ENCODE results near the gene ZAR1. TPM values are rescaled to one million over a fixed set of nuclear protein-coding genes. Genes with fewer than 3 reads are reported as not detected.

Gene ZAR1
- total RNA-seq, 1 donor from 2014 or later, result 0.25 TPM

Other genes with a start within 250 kb of the ZAR1 start
- gene TEC, start 220.4 kb upstream of the ZAR1 start, total RNA-seq, result 2.0 TPM
- gene SLAIN2, start 148.7 kb upstream of the ZAR1 start, total RNA-seq, result 103 TPM
- gene SLC10A4, start 6.9 kb upstream of the ZAR1 start, total RNA-seq, result 5.2 TPM